ENCODE measurements around the gene PARD3B.

Gene PARD3B

DNA sequence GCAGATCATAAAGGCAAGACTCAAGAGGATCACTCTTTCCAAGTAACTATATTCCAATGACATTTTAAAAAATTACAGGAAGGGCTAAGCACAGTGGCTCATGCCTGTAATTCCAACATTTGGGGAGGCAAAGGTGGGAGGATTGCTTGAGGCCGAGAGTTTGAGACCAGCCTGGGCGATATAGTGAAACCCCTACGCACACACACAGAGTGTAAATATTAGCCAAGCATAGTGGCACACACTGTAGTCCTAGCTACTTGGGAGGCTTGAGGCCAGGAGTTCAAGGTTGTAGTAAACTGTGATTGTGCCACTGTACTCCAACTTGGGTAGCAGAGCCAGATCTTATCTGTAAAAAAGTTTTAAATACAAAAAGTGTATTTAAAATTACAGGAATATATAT is 686.8 kb downstream of the PARD3B start:
- DNase-seq: no peak

DNA sequence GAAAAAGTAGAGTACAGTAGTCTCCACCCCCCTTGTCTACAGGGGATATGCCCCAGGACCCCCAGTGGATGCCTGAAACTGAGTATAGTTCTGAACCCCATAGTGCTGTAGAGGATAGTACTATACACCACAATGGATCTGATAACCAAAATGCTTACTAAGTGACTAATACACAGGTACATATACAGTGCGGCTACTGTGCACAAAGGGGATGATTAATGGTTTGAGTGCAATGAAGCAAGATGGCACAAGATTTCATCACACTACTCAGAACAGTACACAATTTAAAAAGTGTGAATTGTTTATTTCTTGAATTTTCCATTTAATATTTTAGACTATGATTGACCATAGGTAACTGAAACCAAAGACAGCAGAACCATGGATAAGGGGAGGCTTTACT is 690.2 kb downstream of the PARD3B start:
- DNase-seq: no peak

DNA sequence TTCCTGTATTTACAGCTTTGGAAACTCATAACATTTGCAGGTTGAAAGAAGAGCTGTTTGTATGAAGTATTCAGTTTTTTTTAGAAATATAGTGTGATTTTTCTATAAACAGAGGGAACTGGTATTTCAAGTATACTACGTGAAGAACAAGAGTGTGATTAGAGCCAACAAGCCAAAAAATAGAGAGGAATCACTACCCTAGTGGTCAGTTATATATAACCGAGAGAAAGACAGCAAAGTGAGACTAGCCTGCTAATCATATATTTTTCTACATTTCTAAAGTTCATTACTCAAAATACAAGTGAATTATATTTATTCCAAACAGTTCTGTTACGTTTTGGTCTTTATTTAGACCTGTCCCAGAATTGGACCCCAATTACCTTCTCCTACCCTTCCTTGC is 692.2 kb downstream of the PARD3B start:
- no peak for DNase-seq

DNA sequence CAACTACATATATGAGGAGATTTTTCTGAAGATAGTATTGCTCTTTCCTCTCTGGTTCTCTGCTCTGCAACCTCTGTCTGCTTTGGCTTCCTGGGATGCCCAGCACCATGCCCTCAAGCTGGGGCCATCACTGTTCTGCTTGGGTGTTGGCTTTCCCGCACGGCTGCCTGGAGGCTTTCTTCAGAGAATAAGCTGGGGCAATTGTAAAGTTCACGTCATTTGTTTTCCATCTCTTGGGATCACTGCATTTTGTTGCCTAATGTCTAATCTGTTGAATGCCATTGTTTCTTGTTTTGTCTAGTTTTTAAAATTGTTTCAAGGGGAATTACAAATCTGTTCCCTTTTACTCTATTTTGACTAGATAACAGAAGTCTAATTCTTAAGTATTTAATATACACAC is 699.7 kb downstream of the PARD3B start:
- DNase-seq: no peak

DNA sequence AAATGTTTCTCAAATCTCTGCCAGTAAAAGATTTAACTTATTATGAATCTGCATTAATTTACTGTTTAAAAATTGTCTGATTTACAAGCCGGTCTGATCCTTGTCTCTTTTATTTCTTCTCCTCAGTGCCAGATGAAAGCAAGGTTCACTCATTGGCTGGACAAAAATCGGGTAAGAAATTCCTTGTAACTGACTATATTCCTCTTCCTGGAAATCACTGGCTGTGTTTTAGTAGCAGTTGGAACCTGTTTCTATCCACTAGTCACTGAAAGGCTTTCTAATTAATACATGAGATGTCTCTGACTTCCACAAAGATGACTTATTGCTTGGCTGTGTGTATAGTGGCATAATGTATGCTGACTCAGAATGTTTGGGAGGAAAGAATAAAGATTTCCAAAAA is 700.4 kb downstream of the PARD3B start:
- DNase-seq: no peak

DNA sequence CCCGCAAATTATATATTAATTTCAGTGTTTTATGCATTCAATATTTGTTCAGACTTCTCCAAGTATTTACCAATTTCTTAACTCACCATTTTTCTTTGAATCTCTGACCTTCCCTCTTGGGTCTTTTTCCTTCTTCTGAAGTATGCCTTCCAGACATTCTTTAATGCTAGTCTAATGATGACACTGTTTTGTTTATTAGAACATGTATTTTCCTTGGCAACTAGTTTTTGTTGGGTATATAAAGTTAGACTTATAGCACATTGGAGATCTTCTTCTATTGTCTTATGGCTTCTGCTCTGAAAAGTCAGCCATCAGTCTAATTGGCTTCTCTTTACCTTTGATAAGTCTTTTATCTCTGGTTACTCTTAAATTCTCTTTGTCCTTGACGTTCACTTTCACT is 713.8 kb downstream of the PARD3B start:
- DNase-seq: no peak

DNA sequence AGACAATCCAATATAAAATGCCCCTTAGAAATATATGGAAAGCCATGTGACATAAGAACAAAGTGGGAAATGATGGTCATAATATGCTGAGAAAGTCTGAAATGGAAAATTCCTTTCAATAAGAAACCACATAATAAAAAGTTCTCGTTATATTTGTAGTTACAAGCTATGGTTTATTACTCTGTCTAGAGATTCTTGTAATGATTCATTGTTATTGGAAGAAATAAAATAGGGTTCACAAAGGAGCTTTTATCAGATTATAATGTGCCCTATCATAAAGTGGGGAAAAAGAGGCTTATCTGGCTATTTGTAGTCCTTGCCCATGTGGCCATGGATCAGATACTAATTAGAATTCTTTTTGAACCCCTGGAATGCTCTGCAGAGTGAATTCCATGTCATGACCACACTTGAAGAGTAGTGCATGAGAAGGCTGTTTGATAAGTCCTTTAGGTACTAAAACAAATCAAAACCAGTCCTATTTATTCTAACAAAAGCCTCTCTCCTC is 716.3 kb downstream of the PARD3B start:
- DNase-seq: no peak

DNA sequence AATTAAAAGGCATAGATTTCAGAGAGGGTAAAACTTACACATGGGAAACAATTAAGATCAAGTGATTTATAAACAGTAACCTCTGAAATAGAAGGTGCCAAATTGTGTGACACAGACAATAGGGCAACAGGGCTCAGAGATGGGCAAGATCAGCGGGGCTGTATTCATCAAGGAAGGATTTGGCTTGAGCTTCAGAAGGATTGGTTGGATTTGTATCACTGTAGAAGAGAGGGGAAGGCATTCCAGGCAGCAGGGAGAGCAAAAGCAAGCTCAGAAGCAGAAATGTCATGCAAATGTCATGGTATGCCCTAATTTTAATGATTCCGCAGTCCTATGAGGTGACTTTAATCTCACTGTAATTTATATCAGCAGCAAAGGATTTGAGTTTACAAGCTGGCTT is 722.0 kb downstream of the PARD3B start:
- no peak for DNase-seq

DNA sequence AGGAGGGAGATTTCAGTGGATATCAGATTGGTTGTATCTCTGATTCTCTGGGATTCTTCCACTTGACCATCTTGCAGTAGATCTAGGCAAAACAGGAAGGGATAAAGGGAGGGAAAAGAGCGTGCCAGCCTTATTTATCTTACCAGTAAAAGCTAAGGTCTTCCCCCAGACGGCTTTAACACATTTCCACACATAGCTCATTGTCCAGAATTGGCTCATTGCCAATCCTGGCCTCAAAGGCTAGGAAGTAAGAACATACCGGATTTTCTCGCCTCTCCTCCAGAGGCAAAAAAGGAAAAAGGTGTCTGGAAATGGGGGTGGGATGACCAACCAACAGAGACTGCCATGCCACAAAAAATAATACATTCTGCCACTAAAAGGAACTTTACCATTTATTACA is 725.4 kb downstream of the PARD3B start:
- no peak for DNase-seq

DNA sequence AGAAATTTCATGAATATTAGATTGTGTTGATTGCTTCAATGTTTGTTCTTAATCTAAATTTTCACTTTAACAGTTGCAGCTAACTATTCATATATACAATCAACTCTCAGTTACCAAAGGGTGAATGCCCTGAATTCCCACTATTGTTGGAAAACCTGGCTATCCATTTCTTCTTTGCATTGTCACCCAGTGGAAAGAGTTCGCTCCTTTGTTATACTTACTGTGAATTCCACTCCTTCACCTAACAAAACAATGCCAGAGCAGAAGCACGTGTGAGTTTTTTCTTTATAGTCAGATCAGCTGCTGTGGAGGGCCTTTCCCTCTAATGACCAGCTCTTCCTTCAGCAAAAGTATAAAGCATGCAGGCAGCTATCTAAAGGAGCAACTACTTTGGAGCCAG is 727.9 kb downstream of the PARD3B start:
- no peak for DNase-seq

DNA sequence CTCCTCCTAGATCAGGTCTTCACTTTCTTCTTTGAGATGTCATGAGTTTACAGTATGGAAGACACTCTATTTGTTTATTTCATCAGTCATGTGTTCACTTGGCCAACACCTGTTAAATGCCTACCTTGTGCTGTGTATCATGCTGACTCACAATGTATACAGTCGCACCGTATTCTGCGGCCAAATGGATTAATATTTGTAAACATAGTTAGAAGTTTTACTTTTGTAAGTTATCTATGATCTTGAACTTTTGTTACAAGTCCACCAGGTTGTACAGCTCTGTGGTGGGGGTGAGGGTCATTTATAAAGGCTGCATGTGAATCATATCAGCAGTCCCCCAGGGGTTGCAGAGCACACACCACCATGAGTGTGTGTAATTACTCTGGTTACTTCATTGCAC is 728.4 kb downstream of the PARD3B start:
- no peak for DNase-seq

DNA sequence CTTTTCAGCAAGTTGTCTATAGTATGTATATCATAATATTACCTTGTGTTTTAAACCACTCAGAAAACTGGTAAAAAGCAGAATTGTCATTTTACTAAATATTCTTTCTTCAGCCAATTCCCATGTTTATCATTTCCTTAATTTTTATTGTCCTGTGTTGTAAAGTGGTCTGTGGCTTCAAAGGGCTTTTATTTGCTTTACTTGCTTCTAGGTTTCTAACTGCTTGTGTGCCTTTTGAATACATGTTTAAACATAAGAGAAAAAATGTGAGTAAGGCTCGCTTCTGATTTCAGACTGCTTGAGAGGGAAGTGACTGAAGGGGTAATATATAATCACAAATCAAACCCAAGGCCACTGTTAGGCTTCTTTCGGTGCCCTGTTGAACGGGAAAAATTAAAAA is 729.5 kb downstream of the PARD3B start:
- DNase-seq: no peak

DNA sequence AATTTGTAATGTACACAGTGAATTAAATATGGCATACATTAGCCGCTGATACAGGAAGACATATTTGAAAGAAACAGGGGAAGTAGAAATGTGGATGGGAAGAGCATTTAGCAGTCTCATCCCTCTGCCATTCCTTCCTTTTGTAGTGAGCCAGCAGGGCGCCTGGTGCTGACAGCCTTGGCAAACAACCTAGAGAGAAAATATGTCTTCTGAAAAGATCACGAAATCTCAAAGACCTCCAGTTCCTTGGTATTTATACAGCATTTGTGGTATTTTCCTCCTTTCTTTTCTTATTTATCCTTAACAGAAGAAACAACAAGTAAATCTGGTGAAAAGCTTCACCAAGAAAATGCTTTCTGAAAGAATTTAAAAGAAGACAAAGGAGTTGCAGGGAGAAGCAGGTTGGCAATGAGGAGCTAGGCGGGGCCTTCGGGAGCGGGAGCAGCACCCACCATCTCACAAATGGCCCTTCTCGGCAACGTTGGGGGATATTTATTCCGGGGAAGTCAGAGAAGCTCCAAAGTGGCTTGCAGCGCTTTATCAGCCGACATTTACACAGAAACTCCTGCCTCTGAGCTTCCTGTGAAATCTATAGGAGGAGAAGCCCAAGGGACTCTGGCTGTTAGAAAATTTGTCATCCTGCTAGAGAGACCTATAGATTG is 731.0 kb downstream of the PARD3B start:
- no peak for DNase-seq

DNA sequence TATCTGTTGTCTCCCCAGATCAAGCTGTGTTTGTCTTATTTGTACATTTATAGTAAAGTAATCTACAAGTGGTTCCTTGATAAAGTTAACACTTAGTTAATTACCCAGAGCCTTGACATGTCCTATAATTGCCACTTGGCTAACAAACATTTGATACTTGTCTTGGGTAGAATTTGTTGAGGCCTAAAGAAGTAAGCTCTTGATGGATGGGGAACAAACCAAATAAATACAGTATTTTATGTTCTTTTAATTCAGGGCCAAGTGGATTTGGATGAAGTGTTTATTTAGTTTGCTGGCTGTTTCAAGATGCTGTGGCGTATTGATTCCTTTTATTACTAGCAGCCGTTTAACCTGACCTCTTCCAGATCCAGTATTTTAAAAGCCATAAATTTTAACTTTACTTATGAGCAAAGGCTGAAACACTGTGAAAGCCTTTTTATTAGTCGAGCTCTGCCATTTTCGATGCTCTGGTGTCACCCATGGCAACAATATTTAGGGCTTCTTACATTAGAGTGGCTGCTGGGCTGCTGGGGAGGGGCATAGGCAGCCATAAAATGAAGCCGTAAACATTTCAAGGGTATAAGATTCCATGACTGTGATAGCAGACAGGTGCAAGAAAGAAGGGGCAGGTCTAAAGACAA is 735.4 kb downstream of the PARD3B start:
- no peak for DNase-seq

DNA sequence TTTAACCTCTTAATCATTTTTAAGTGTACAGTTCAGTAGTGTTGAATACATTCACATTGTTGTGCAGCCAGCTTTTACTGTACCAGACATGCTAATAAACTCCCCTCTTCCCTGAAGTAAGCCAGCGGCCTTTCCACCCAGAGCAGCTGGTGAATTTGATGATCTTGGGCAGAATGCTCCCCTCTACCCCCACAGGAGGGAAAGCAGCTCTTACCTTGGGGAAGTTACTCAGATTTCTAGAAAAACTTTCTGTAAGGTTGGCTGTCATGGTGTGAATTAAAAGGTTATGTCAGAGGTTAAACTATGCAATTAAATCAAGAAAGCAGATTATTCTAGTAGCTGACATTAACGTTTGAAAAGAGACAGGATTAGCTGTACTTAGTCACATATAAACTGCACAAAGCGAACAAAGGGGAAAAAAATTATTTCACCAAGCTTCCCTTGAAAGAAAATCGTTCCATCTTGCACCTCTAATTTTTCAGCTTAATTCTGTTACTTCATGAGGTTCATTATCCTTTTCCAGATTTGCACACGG is 738.5 kb downstream of the PARD3B start:
- DNase-seq: no peak

DNA sequence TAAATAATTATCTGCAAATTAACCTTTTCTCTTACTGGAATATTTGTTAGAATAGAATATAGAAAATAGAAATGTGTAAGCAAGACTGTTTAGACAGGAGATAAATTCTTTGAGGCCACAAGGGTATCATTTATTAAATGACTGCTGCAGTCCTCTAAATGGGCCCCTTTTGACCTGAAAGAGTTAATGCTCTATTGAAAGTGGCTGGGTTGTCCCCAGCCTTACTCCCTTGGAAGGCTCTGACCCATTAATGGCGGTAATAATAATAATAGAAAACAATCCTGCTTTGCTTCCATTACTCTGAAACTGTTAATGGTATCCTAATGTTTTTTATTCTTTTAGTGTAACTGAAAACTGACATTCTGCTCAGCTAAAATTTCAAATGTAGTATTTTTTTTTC is 739.1 kb downstream of the PARD3B start:
- DNase-seq: no peak

DNA sequence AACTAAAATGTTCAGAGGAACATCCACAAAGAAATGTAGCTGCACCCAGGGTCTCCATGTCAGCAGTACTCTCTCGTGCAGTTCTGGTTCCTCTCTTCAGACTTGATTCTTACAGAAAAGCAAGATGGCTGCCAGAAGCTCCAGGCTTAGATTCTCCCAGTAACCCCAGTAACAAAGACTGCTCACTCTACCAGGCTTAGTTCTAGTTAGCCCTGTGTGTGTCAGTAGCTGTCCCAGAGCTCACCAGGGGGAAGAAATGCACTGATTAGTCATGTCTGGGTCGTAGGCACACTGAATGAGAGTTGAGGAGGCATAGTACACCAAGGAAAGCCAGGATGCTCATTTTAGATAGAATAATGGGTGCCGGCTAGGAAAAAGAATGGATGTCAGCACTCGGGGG is 742.0 kb downstream of the PARD3B start:
- no peak for DNase-seq

DNA sequence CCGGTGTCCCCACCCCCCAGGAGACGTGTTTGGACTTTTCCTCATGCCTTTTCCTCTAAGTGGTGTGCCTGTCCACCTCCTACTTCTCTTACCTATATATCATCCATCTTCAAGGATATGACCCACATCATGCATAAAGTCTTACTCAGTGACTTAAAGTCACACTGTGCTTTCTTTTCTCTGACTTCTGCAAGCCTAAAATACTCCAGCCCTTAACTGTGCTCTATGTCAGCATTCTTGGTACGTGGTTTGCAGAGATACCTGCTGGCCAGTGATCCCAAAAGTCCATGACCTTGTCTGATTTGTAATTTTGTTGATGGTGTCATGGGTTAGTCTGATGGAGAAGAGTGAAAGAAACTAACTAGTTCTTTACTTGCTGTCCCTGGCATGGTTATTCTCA is 743.4 kb downstream of the PARD3B start:
- DNase-seq: no peak

DNA sequence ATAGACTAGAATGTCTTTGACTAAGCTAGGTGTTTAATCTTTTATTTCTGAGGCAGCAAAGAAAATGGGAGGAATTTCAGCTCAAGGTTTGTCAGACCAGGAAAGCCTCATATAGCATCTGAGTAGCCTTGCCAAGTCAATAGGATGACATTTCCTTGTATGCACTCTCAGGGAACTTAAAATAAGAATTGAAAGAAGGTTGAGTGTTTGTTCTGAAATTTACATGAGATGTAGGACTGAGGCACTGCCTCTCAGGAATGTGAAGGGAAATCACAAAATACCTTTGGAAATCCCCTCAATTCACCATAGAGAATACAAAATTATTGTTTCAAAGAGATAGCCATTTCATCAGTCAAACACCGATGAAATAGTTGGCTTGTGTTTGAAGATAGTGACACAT is 745.0 kb downstream of the PARD3B start:
- DNase-seq: no peak

DNA sequence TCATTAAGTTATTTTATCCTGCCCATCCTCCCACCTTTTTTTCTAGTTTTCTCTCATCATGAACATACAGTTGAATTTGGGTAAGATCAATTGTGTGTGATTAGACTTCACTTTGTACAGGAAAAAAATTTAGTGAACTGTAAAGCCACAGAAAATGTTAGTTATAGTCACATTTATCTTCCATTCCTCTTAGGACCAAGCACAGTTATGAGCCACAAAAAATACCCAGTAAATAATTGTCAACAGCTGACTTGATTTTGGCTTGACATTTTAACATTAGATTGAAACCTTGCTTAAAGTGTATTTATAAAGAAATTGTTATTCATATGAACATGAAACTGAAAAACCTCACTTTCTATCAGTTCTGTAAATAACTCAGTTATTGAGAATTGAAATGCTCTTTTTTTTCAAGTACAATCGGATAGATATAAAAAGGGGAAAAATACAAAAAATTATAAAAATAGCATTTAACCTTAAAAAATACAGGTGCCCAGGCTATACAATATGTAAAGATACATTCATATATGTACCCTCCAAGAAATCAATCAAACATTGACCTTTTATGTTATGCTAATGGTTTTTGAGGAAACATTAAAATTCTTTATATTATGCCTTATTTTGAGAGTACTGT is 747.5 kb downstream of the PARD3B start:
- no peak for DNase-seq

DNA sequence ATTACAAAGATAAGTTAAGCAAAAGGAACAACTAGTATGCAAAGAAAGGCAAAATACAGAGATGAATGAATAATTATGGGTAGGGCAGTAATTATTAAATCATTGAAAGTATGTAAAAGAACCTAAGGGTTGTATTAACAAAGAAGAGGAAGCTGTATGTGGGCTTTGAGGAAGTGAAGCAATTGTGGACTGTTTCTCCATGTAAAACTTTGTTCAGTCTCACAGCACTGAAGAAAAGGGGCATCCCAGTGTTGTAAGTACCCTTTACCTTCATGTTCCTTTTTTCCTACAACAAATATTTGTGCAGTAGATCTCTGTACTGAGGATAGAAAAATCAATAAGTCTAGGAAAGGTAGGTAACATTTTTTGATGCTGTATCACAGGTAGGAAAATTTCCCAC is 748.3 kb downstream of the PARD3B start:
- no peak for DNase-seq

DNA sequence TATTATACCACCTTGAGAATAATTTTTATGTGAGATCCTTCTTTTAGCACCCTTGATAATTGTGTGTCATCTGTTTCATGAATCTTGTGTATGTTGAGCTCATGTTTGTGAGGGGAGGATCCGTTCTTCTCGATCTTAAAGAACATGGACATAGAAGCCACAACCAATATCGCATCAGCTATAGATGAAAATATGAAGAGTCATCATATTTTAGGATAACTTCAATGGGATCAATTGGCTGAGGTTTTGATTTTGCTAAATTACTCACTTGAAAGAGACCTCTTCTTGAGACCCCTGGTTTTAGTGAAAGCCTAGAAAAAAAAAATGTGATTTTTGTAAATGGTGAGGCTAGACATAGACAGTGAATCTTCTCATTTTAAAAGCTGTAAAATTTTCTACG is 751.7 kb downstream of the PARD3B start:
- DNase-seq: no peak

DNA sequence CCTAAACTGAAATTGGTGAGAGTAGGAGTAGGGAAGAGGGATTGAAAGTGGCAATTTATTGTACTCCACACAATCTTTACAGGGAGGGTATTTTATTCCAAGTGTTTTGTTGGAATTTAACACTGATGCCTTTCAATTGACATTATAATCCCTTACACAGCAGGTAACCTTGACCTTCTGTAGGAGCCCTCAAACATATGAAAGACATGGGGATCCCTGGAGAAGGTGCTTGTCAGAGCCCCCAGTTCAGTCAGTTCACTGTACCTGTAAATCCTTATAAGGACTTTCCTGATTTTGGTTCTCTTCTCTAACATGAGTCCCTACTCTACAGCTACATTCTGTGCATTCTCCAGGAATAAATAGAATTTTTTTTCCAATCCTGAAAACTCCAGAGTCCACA is 752.1 kb downstream of the PARD3B start:
- no peak for DNase-seq

DNA sequence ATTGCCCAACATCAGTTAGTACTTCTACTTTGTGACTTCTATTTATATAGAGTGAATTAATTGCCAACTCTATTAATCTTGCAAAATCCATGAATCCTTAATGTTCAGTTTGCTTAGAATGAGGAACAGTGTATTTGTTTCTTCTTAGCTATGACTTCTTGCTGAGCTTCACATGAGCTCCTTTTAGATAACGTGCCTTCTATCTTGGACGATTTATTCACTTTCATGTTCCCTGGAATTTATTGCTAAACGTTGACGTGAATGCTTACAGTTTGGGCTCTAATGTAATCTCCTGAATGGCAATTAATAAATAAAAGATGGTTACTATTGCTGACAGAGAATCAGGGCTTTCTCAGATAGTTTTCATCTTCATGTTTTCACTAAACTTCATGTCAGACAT is 752.6 kb downstream of the PARD3B start:
- DNase-seq: no peak
